HG02840 (cell line): ENCODE results near the gene WLS.

ENCODE experiments used
- ATAC-seq: cut with Tn5 transposase; IDR thresholded peaks from one replicate; pipeline ENCODE4 v1.9.1; 2021; ENCODE audit warnings: mild to moderate bottlenecking, moderate library complexity, moderate number of reproducible peaks; ENCODE audit not compliant: unreplicated experiment, low FRiP score

The WLS gene

DNA sequence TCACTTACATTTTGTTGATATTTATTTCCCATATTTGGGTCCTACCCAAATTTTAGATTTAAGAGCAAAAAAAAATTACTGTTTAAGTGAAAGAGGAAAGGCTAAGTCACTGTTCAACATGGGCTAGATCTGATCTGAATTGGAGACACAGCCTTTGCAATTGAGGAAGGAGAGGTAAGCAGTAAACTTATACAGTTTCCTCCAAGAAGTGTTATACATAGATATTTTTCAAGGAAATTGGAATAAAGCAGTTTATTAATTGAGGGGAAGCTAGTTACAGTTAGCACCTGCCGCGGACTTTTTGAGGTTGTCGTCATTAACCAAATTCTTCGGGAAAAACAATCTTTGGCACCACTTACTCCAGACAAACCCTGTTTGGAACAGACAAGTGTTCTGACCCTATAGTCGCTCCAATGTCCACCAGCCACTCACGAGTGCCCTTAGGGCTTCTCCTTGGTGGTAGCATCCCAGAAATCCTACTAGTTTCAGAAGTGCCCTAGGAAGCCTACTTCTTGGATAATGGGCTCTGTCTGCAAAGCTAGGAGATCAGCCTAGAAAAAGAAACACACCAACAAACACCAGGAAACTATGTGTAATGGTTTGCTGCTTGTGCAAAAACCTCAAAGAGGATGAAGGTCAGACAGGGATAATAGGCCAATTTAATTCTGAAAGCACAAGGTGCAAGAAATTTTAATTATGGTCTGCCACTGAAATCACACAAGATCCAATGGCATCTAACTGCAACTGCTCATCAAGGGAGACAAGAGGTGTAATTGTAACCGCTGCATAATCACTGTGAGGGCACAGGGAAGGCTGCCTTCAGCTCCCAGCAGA is 2.5 kb downstream of the WLS start:
- no peak for ATAC-seq

DNA sequence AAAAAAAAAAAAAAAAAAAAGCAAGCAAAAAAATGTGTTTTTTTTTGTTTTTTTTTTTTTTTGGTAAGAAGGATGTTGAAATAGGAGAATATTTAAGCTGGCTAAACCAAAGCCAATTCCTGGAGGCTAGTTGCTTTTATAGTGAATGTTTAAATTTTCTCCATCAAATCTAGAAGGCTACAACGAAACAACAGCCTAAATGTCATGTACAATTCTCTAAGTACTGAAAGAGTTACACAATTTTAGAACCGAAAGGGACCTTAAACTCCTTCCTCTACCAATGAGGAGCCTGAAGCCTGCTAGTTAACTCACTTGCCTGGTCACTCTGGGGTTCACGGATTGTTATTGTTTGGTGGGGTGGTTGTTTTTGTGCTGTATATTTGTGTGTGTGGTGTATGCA is 3.5 kb downstream of the WLS start:
- no peak for ATAC-seq

GRCh38 chr1:68227598-68227997 is 4.7 kb downstream of the WLS start:
- no peak for ATAC-seq

- no peak for ATAC-seq
These were observed 6.5 kb downstream of the WLS start for GRCh38 chr1:68225781-68226180.

DNA sequence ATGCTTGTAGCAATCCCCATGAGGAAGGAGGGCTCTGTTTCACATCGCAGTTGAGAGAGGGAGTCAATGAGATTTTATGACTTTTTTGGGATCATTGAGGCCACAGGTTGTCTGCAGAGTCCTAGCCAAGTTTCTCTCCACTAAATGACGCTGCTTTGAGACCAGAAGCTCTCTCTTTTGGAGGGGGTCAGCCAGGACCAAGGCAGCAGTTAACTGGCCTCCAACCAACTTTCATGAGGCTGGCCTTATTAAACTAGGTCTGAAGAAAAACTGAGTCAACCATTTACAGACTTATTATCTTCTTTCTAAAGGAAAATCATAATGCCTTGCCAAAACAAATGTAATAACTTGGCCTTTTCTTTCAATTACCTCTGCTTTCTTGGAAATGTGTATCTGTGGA is 8.6 kb downstream of the WLS start:
- no peak for ATAC-seq

DNA sequence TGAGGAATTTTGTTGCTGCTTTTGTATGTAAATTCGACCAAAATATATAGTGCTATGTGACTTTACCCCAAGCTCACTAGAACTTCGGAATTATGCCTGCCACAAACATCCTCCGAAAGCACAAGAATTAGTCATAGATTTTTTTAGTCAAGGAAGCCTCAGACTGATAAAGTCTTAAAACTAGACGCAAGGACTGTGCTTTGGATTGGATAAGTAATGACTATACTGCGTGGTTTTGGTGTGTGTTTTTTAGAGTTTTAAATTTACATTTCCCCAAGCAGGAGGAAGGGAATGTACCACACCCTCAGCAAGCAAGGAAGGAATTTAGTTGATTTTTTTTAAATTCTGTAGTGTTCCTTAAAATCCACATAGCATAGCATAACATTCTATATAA is 10.3 kb downstream of the WLS start:
- ATAC-seq, result no peak

DNA sequence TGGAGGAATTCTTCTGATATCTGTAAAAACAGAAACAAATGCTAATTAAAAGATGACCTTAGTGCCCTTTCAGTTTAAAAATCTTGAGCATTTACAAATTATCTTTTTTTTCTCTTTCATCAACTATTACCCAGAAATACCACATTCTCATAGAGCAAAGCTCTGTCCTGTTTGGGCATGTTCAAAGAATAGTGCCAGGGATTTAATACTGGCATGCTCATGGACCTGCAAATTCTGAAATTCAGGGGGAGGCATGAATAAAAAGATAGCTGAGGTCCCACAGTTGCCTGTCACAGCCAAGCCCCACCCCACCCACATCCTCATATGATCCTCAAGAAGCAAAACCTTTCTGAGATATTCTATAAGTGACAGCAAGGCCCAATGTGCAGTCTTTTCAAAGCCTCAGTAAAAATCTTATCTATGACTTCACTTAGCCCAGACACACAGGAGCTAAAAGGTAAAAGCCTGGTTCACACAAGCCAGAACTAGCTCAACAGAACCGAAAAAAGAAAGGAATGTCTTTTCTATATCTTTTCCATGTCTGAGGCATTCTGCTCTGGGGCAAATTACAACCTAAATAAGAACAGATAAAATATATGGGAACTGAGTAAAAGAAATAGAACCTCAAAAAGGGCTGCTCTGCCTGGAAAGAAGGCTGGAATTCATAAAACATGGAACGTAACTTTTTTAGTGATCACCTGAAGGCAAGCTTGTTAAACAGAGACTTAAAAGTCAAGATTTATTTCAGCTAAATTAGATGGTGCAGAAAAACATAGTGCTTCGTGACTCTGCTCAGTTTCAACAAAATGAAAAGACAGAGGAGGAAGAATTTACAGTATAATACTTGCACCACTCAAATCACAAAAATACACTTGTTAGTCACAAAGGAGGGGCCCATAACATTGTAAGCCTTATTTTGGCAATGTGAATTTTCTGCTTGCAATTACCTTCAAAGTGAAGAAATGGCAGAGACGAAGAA is 11.0 kb downstream of the WLS start:
- ATAC-seq, result no peak

DNA sequence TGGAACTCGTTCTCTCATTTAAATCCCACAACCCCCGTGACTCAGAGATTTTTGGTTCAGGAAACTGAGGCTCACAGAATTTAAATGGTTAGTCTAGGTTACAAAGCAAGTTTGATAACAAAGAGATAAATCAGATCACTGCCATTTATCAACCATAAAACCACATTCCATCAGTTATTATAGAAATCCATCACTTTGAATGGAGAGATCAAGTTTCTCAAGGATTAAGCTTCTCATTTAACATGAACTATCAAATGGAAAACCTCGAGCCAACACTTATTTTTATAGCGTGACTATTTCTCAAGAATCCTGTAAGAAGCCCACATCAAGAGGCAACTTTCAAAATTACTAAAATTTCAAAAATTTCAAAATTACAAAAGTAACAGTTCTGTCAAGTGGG is 11.9 kb downstream of the WLS start:
- ATAC-seq, result no peak

GRCh38 chr1:68218490-68218889 is 13.8 kb downstream of the WLS start:
- ATAC-seq, result no peak

DNA sequence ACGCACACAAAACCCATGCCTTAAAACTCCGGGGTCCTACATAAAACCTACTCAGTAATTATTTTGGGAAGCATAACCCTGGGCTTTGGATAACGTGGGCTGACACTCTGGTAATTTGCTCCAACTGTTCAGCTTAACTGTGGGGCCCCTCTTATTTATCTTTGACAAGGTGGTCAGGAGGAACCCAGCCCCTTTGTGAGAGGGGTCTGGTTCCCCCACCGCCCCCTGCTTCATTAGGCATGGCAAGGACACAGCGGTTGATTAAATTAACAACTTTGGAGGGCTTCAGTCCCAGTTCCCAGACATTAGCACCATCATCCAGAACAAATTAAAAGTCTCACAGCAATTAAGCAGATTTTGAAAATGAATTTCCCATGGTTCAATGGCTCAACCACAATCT is 14.7 kb downstream of the WLS start:
- no peak for ATAC-seq

- no peak for ATAC-seq
These were observed 15.2 kb downstream of the WLS start for GRCh38 chr1:68217060-68217554.

GRCh38 chr1:68216089-68216772 is 16.1 kb downstream of the WLS start:
- ATAC-seq, result no peak

DNA sequence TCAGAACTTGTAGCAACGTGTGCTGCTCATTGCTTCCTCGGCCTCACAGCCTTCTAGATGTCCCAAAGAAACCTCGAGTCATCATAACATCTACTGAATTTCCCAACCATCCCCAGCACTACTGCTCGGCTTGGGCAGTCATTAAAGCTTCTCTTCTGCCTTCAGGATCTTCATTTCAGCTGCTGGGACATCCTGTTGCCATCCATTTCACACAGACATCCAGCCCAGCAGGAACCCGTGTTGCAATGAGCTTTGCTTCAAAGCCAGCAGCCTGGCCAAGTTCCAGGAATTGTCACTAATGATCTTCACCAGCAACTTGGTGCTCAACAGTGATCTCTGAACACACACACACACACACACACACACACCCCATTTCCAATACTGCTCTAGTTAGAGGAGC is 18.5 kb downstream of the WLS start:
- ATAC-seq, result no peak

DNA sequence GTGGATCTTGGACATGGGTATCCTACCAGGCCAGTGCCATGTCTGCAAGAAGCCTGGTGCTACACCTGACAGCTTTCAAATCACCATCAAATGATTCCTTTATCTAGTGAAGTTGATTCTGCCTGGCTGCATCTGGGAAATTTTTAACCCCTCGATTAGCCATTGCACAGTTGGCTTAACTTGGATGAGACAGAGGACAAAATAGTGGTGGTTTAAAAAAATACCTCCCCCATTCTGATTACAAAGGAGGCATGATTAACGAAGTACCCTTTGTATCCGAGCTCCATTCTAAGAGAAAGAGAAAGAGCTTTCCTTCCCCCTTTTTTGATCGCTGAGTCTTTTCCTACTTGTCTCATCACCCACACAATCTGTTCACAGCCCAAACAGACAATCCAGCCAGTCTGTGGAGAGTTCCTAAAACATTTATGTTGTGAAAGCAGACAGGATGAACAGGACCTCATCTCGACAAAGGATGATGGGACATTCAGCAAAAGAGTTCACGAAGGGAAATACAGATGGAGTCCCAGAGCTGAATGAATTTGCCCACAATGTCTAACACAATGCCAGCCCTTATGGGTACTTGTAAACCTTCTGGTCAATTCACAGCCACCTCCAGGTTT is 20.5 kb downstream of the WLS start:
- no peak for ATAC-seq

DNA sequence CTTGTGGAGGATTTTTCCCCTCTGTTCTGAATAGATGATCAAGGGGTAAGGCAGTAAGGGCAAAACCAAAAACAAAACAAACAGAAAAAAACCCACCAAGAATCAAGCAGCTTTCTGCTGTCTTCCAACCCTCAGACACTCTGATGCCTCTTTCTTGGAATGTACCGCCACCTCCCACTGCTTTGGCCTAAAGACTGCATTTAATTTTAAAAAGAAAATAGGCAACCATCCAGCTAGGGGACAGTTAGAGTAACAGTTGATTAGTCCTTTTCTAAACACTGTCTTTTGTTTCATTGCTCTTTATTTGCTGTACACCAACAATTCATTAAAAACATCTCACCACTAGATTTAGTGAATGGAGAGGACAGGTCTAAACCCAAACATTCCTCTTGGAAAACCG is 21.5 kb downstream of the WLS start:
- ATAC-seq, result no peak

DNA sequence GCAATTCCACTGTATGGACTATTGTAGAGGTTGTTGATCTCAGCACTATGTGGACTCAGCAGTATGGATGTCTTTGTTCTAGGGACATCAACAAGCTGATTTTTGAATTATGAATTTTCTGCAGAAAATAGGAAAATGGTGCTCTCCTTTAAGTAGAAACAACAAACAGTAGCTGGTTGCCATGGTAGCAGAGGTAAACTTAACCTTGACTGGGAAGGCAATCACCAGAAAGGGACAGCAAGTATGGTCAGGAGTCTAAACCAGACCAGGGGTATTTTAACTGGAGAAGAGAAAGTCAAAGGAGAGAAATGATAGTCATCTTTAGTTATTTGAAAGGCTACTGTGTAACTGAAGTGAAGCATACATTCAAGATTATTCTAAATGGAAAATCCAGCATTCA is 22.3 kb downstream of the WLS start:
- no peak for ATAC-seq

DNA sequence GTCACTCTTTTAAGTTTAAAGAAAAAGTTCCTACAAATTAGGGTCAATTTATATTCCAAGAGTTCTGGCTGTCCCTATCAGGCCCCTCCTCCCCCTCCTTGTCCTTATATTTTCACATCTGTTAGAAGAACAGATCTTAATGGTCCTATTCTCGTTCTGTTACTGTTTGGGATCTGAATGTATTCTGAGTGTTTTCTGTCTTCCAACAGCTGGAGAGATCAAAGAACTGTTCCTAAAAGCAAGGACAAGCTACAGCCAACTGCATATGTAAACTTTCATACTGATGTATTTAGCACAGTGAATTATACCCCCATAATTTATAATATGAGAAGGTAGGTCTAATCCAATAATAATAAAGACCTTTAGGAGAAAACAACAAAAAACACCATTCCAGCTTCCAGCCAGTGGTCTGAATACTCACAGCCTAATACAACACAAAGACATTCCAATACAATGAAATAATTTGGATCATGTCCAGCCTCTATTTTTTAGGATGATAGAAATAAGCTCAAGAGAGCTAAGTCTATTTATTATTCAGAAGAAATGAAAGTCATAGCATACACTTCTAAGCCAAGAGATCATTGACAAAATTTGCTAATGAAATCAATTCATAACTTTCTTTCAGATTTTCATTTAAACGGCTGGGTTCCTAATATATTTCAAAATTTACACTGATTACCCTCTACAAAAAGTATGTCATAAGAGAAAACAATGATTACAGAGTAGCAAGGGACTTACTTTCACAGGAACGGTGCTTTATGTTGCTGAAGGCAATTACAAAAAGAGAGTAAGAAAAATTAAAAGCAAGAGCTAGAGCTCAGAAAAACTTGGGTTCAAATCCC is 25.3 kb downstream of the WLS start:
- no peak for ATAC-seq

- no peak for ATAC-seq
These were observed 26.4 kb downstream of the WLS start for GRCh38 chr1:68205794-68206358.

DNA sequence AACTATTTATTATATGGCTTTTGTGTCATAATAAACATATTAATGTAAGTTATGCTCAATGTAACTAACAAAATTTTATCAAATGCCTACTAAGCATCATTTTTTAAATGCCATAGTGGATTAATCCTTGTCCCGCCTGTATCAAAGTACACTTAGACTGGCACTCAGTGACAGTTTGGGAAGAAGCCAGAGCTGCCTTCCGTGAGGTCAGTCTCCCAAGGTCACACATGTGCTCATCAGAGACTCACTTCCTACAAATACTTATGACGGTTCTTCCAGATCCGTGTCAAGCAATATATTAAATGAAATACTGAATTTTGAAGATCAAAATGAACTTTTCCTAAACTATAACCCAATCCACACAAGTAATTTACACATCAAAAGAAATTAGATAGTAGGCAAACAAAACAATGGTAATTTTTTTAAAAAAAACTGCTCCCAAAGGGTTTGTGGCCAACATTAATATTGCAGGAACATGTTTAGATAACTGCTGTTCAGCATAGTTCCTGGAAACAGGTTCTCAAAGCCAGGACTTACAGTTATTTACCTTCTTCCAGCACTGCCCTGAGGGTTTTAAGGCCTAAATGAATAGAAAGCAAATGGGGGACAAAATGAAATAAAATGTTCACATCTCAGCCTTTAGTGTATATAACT is 27.2 kb downstream of the WLS start:
- ATAC-seq, result no peak
